ENCODE data around the gene NEUROD4. TPM values are rescaled to one million over a fixed set of nuclear protein-coding genes. Genes with fewer than 3 reads are reported as not detected.

The NEUROD4 gene
- total RNA-seq, 1 donor from 2014 or later, result 206 TPM

DNA sequence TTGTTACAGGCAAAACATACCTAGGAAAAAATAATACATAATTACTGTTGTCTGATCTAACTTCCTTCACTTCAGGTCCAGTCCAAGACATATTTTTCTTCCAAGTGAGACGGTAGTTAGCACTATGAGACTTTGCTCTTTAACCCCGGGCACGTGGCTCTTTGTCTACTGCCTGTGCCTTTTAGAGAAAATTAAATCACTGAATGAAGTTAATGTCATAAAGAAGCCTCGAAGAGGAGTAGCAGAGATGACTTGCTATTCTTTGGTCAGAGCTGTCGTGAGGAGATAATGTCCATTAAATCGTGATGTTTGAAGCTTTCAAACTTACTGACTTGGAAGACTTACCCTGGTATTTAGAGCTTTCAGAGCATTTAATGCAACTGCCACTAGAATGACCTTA, 43.9 kb upstream of the NEUROD4 start:
- peak overlapping the region; percentile 31 for H3K4me3 Mint-ChIP-seq (ENCODE audit: unreplicated experiment)
- H3K27me3 Mint-ChIP-seq (ENCODE audit: unreplicated experiment), result no peaks in the 10 kb centered on the region
- DNase-seq, result no peak
- H3K9me3 Mint-ChIP-seq (ENCODE audit: unreplicated experiment), result no peaks in the 10 kb centered on the region
- peaks cover 35% of the 10 kb centered on the region for H3K4me1 Mint-ChIP-seq (ENCODE audit: low read depth, unreplicated experiment)
- no peaks in the 10 kb centered on the region for H3K36me3 Mint-ChIP-seq (ENCODE audit: unreplicated experiment)
- peak overlapping the region; percentile 10 for H3K27ac Mint-ChIP-seq (ENCODE audit: unreplicated experiment)
- TF ChIP-seq CTCF (IDR thresholded peaks at IDR 0.05; ENCODE audit: partially characterized antibody, unreplicated experiment), result no peak

DNA sequence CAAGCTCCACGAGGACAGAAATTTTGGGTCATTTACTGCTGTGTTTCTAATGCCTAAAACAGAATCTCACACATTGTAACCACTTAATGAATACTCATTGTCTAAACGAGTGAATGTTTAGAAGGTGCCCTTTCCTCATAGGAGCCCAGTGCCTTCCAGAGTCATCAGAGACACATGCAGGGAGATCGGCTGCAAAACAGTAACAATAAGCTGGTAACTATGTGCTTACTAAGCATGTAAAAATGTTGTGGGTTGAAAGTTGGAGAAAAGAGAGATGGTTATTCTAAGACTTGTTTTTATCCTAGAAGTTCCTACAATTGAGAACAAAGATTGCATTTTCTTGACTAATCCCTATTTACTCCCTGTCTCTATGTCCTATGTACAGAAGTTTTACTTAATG, 42.6 kb upstream of the NEUROD4 start:
- Mint-ChIP-seq H3K4me3 (ENCODE audit: unreplicated experiment) (no peak overlapping the region), H3K36me3 (ENCODE audit: unreplicated experiment) (no peaks in the 10 kb centered on the region), H3K27ac (ENCODE audit: unreplicated experiment) (no peak overlapping the region), H3K4me1 (ENCODE audit: low read depth, unreplicated experiment) (peaks cover 35% of the 10 kb centered on the region), H3K27me3 (ENCODE audit: unreplicated experiment) (no peaks in the 10 kb centered on the region), H3K9me3 (ENCODE audit: unreplicated experiment) (no peaks in the 10 kb centered on the region)
- no peak for DNase-seq
- TF ChIP-seq CTCF (IDR thresholded peaks at IDR 0.05; ENCODE audit: partially characterized antibody, unreplicated experiment), result no peak

DNA sequence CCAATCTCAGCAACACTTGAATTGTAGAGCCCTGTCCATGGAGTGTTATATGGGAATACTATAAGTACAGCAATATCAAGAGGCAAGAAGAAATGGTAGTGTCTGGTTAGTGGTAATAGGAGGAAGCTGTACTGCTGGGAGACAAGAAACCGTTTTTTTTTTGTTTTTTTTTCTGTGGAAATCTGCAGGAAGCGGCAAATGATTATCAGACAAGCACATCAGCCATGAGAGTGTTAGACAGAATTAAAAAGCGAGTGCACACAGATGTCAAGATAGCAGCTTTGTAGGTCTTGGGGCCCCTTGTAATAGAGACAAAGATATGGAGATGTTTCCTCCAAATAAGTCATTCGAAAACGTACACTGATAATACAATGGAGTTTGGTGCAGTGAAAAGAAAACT, 41.9 kb upstream of the NEUROD4 start:
- H3K36me3 Mint-ChIP-seq (ENCODE audit: unreplicated experiment), result no peaks in the 10 kb centered on the region

GRCh38 chr12:54980341-54980740, 39.4 kb upstream of the NEUROD4 start:
- peaks cover 18% of the 10 kb centered on the region for H3K4me1 Mint-ChIP-seq (ENCODE audit: low read depth, unreplicated experiment)
- no peak overlapping the region for H3K4me3 Mint-ChIP-seq (ENCODE audit: unreplicated experiment)

More for the DNA sequence above, 41.9 kb upstream of the NEUROD4 start:
- H3K27ac Mint-ChIP-seq (ENCODE audit: unreplicated experiment), result no peak overlapping the region
- no peaks in the 10 kb centered on the region for H3K9me3 Mint-ChIP-seq (ENCODE audit: unreplicated experiment)
- no peaks in the 10 kb centered on the region for H3K27me3 Mint-ChIP-seq (ENCODE audit: unreplicated experiment)
- no peak for DNase-seq
- TF ChIP-seq CTCF (IDR thresholded peaks at IDR 0.05; ENCODE audit: partially characterized antibody, unreplicated experiment), result no peak
- H3K4me3 Mint-ChIP-seq (ENCODE audit: unreplicated experiment), result no peak overlapping the region
- peaks cover 33% of the 10 kb centered on the region for H3K4me1 Mint-ChIP-seq (ENCODE audit: low read depth, unreplicated experiment)

GRCh38 chr12:54981796-54982195, 38.0 kb upstream of the NEUROD4 start:
- no peak for DNase-seq
- no peaks in the 10 kb centered on the region for H3K27me3 Mint-ChIP-seq (ENCODE audit: unreplicated experiment)
- no peak for TF ChIP-seq CTCF (IDR thresholded peaks at IDR 0.05; ENCODE audit: partially characterized antibody, unreplicated experiment)
- no peaks in the 10 kb centered on the region for H3K9me3 Mint-ChIP-seq (ENCODE audit: unreplicated experiment)
- H3K27ac Mint-ChIP-seq (ENCODE audit: unreplicated experiment), result no peak overlapping the region
- H3K4me1 Mint-ChIP-seq (ENCODE audit: low read depth, unreplicated experiment), result peaks cover 8% of the 10 kb centered on the region
- H3K4me3 Mint-ChIP-seq (ENCODE audit: unreplicated experiment), result no peak overlapping the region
- no peaks in the 10 kb centered on the region for H3K36me3 Mint-ChIP-seq (ENCODE audit: unreplicated experiment)

More at GRCh38 chr12:54980341-54980740, 39.4 kb upstream of the NEUROD4 start:
- no peak for DNase-seq
- Mint-ChIP-seq H3K9me3 (ENCODE audit: unreplicated experiment) (no peaks in the 10 kb centered on the region), H3K27me3 (ENCODE audit: unreplicated experiment) (no peaks in the 10 kb centered on the region), H3K36me3 (ENCODE audit: unreplicated experiment) (no peaks in the 10 kb centered on the region), H3K27ac (ENCODE audit: unreplicated experiment) (no peak overlapping the region)
- TF ChIP-seq CTCF (IDR thresholded peaks at IDR 0.05; ENCODE audit: partially characterized antibody, unreplicated experiment), result no peak

All from glutamatergic neuron (in vitro differentiated cells).